MM.1S (cell line): ENCODE data around the gene IQCF5.
"Not testable (repeated sequence)": the region's sequence is repeated elsewhere in the genome, so short reads cannot be mapped to it uniquely, and the experiment has no call there.

Experiments
- DNase-seq: peaks from one replicate; pipeline ENCODE4 v3.0.0-alpha.2; 2015
- H2AFZ ChIP-seq: fragments of 300-600 bp; sonication (generic); 2 replicates; pipeline ENCODE4 v1.6.0; 2016; ENCODE audit warnings: antibody characterized with exemption, low read length
- H3F3A ChIP-seq: fragments of 300-600 bp; sonication (generic); 2 replicates; pipeline ENCODE4 v1.6.1; 2016; ENCODE audit warnings: mild to moderate bottlenecking, antibody characterized with exemption, low read length, moderate library complexity, mixed read lengths; ENCODE audit not compliant: insufficient read depth
- H3K27ac ChIP-seq: fragments of 300-600 bp; sonication (generic); 2 replicates; pipeline ENCODE4 v1.5.1; 2016; ENCODE audit warnings: mild to moderate bottlenecking, low read length
- H3K27me3 ChIP-seq: fragments of 300-600 bp; sonication (generic); replicated peaks from 2 replicates; pipeline ENCODE4 v1.6.0; 2016; ENCODE audit warnings: low read length; ENCODE audit not compliant: insufficient read depth
- H3K36me3 ChIP-seq: fragments of 300-600 bp; sonication (generic); replicated peaks from 2 replicates; pipeline ENCODE4 v1.6.1; 2016; ENCODE audit warnings: mild to moderate bottlenecking, low read length, mixed read lengths; ENCODE audit not compliant: insufficient read depth
- H3K4me1 ChIP-seq: fragments of 300-600 bp; sonication (generic); 2 replicates; pipeline ENCODE4 v1.6.1; 2016; ENCODE audit warnings: low read length, mixed read lengths
- H3K4me2 ChIP-seq: fragments of 300-600 bp; sonication (generic); 2 replicates; pipeline ENCODE4 v1.6.0; 2016; ENCODE audit warnings: low read depth, low read length
- H3K4me3 ChIP-seq: fragments of 300-600 bp; sonication (generic); 2 replicates; pipeline ENCODE4 v1.5.1; 2016; ENCODE audit warnings: low read length, mixed read lengths
- H3K79me2 ChIP-seq: fragments of 300-600 bp; sonication (generic); 2 replicates; pipeline ENCODE4 v1.6.1; 2016; ENCODE audit warnings: mixed run types, low read length, mixed read lengths
- H3K9ac ChIP-seq: fragments of 300-600 bp; sonication (generic); 2 replicates; pipeline ENCODE4 v1.6.1; 2016; ENCODE audit warnings: low read length, mixed read lengths
- H3K9me2 ChIP-seq: fragments of 300-600 bp; sonication (generic); replicated peaks from 2 replicates; pipeline ENCODE4 v1.6.1; 2016; ENCODE audit warnings: mild to moderate bottlenecking, low read length, mixed read lengths; ENCODE audit not compliant: insufficient read depth
- H3K9me3 ChIP-seq: fragments of 300-600 bp; sonication (generic); replicated peaks from 2 replicates; pipeline ENCODE4 v1.6.1; 2016; ENCODE audit warnings: mild to moderate bottlenecking, low read length, mixed read lengths; ENCODE audit not compliant: insufficient read depth
- H4K20me1 ChIP-seq: fragments of 300-600 bp; sonication (generic); 2 replicates; pipeline ENCODE4 v1.6.1; 2016; ENCODE audit warnings: mild to moderate bottlenecking, low read length, moderate library complexity, mixed read lengths; ENCODE audit not compliant: insufficient read depth
- CTCF ChIP-seq: fragments of 300-600 bp; sonication (generic); IDR thresholded peaks from 2 replicates; pipeline ENCODE4 v1.5.1; 2016; ENCODE audit warnings: antibody characterized with exemption, low read length, mixed read lengths
- EZH2 ChIP-seq: fragments of 300-600 bp; sonication (generic); optimal IDR thresholded peaks from 2 replicates; pipeline ENCODE3; 2017; ENCODE audit warnings: low read depth, mild to moderate bottlenecking, antibody characterized with exemption, low read length, mixed read lengths
- EZH2phosphoT487 ChIP-seq: fragments of 300-600 bp; sonication (generic); IDR thresholded peaks from 2 replicates; pipeline ENCODE4 v1.6.1; 2018; ENCODE audit warnings: antibody characterized with exemption, low read length

The IQCF5 gene

DNA sequence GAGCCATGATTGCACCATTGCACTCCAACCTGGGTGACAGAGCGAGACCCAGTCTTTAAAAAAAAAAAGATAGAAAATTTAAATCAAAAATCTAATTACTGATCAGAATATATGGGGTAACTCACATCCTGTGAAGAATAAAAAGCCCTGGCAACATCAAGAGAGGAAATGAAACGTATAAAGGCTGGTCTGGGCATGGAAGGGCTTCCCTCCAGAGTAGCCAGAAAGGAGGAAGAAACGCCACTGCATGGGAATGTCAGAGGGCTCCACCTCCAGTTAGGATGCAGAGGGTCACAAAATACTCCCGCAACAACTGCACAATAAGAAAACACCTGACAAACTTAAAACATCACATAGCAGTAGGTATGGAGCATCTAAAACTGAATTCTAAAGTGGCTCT, 32.6 kb upstream of the IQCF5 start:
- H2AFZ ChIP-seq = no peak overlapping the region
- H3K9ac ChIP-seq = no peak overlapping the region

GRCh38 chr3:51904034-51904823, 28.8 kb upstream of the IQCF5 start:
- Histone ChIP-seq H3K4me2 (no peak overlapping the region), H3K36me3 (no peaks in the 10 kb centered on the region), H3K9ac (no peak overlapping the region), H3K9me3 (no peaks in the 10 kb centered on the region), H3K9me2 (no peaks in the 10 kb centered on the region), H3K27ac (no peak overlapping the region), H3K79me2 (no peaks in the 10 kb centered on the region), H4K20me1 (no peaks in the 10 kb centered on the region), H2AFZ (no peak overlapping the region), H3K4me1 (no peaks in the 10 kb centered on the region), H3F3A (no peaks in the 10 kb centered on the region), H3K4me3 (no peak overlapping the region), H3K27me3 (no peaks in the 10 kb centered on the region)
- TF ChIP-seq EZH2 (no peak), EZH2phosphoT487 (no peak), CTCF (no peak)
- no peak for DNase-seq

More for the DNA sequence above, 32.6 kb upstream of the IQCF5 start:
- Histone ChIP-seq H3K4me2 (no peak overlapping the region), H4K20me1 (no peaks in the 10 kb centered on the region), H3K4me1 (no peaks in the 10 kb centered on the region), H3K36me3 (no peaks in the 10 kb centered on the region), H3F3A (no peaks in the 10 kb centered on the region), H3K27me3 (no peaks in the 10 kb centered on the region), H3K9me3 (no peaks in the 10 kb centered on the region), H3K4me3 (no peak overlapping the region), H3K27ac (no peak overlapping the region), H3K9me2 (no peaks in the 10 kb centered on the region), H3K79me2 (no peaks in the 10 kb centered on the region)
- TF ChIP-seq EZH2 (no peak), EZH2phosphoT487 (no peak), CTCF (no peak)
- DNase-seq = no peak

DNA sequence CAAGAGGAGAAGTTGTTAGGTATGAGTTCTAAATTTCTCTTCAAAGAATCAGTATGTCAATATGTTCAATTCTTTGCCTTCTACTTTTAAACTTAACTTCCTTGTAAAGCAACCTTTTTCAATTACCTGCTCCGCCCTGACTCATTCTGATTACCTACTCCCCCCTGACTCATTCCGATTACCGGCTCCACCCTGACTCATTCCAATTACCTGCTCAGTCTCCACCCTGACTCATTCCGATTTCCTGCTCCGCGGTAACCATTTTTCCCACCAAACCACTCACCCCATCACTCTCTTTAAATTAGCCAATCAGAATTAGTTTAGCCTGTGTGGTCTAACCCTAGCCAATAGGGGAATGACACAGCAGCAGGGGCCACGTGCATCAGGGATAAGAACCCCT, 27.0 kb upstream of the IQCF5 start:
- not testable (repeated sequence) for H4K20me1 ChIP-seq, H3K79me2 ChIP-seq, H3K4me3 ChIP-seq, H3K36me3 ChIP-seq, H3K9ac ChIP-seq, H3K9me3 ChIP-seq, H3K27me3 ChIP-seq, H3K27ac ChIP-seq, H3K4me2 ChIP-seq, H3K9me2 ChIP-seq, DNase-seq, H2AFZ ChIP-seq, H3F3A ChIP-seq, H3K4me1 ChIP-seq

- not testable (repeated sequence) for H2AFZ ChIP-seq, H3K9me2 ChIP-seq, H3K9ac ChIP-seq, H3K9me3 ChIP-seq, H4K20me1 ChIP-seq, H3K27ac ChIP-seq, H3K36me3 ChIP-seq, H3K79me2 ChIP-seq, H3F3A ChIP-seq, H3K4me2 ChIP-seq, H3K4me1 ChIP-seq, DNase-seq, H3K27me3 ChIP-seq, H3K4me3 ChIP-seq
These were observed 24.6 kb upstream of the IQCF5 start for GRCh38 chr3:51900043-51900442.
